Ureter (tissue), 1 donor: ENCODE data around the gene GMPR2. TPM values are rescaled to one million over a fixed set of nuclear protein-coding genes. Genes with fewer than 3 reads are reported as not detected.
A peak's percentile ranks its signal among the peaks of the same experiment; 100 is the strongest.
"Not testable (repeated sequence)": the region's sequence is repeated elsewhere in the genome, so short reads cannot be mapped to it uniquely, and the experiment has no call there.

Experiments used
- DNase-seq: peaks from one replicate; pipeline ENCODE4 v3.0.0-alpha.2; 2020; ENCODE audit warnings: low spot score
- total RNA-seq: library from RNA; stranded (reverse); gene quantifications from one replicate; pipeline ENCODE4 v1.2.4, GENCODE V29; 2023
- donor health status: DM: yes; HTN: yes; CAD: no.

Gene GMPR2
- total RNA-seq, 1 donor from 2014 or later, result 78.7 TPM

GRCh38 chr14:24231263-24232120, 1.2 kb upstream of the GMPR2 start:
- DNase-seq, result no peak

DNA sequence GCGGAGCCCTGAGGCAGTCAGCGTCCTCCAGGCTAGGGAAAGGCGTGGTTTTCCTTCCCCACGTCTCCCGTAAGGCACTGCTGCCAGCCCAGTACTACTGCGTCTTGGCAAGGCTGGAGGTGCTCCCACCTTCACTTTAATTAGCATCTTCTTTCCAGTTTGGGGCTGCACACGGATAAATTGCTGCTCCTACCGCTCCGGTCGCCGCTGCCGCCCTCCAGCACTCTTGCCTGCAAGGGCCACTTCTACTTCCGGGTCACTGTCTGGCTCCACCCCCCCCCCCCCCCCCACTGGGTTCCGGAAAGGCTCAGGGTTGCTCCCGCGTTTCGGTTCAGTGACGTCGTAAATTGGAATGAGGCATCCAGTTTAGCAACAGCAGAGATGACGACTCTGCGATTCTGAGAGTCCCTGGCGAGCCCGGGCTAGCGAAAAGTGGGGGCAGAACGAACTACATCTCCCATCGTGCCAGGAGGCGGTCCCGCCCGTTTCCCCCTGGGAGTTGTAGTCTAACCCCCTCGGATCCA, 546 bp upstream of the GMPR2 start, which contains the start of gene NEDD8:
Gene NEDD8, minus strand, starts transcription at position 247 of the 524 bp plus-strand sequence. Its CDS starts 100 bp downstream, at position 147.
- DNase-seq, result peak; percentile 95

DNA sequence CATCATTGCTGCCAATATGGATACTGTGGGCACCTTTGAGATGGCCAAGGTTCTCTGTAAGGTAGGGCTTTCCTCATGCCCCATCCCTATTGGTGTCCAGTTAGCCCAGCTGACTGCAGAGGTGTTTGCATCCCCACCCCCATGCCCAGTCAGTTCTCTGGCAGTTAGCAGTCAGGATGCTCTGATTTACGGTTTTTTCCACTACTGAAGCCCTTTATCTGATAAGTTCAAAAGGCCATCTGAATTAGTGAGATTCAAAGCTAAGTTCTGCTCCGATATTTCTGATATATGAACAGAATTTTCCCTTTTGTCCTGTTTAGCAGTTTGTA, 773 bp downstream of the GMPR2 start:
- DNase-seq, result no peak

GRCh38 chr14:24234095-24235005, 1.6 kb downstream of the GMPR2 start:
- no peak for DNase-seq

- no peak for DNase-seq
Observed at GRCh38 chr14:24235804-24236688, 3.3 kb downstream of the GMPR2 start.

GRCh38 chr14:24236689-24237462, 4.1 kb downstream of the GMPR2 start:
- no peak for DNase-seq

DNA sequence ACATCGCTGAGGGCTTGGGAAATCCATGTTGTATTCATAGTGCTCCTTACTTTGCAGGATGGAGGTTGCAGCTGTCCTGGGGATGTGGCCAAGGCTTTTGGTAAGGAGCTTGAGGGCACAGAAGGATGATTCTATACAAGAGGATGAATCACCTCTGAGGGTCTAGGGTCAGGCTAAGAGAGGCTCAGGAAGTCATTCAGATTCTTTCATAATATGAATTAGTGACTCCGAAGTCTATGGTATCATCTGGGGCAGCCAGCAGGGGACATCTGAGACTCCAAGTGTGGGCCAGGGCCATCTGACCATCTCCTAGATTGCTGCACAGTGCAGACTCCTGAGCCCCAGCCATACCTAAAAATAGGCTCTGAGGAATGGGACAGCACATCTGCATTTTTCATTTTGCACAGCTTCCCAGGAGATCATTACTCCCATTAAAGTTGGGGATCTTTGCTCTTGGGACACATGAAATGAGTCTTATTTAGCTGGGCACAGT, 4.8 kb downstream of the GMPR2 start:
- DNase-seq, result no peak

- DNase-seq, result no peak
Observed at GRCh38 chr14:24238123-24238522, 5.4 kb downstream of the GMPR2 start.

GRCh38 chr14:24238527-24239037, 5.9 kb downstream of the GMPR2 start:
- DNase-seq, result no peak

- no peak for DNase-seq
Observed at GRCh38 chr14:24240110-24240918, 7.6 kb downstream of the GMPR2 start.

- DNase-seq, result peak; percentile 94
Observed at GRCh38 chr14:24241829-24242443, 9.2 kb downstream of the GMPR2 start.

DNA sequence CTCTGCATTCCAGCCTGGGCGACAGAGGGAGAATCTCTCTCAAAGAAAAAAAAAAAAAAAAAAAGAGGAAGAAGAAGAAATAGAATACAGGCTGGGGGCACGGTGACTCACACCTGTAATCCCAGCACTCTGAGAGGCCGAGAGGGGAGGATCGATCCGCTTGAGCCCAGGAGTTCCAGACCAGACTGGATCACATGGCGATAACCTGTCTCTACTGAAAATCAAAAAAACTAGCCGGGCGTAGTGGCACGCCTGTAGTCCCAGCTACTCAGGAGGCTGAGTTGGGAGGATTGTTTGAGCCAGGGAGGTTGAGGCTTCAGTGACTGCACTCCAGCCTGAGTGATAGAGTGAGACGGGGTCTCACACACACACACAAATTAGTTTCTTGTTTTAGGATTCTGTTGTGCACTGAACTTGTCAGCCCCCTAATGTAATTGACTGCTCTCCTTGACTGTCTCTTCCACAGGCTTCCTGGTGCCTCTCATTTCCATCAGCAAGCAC, 10.7 kb downstream of the GMPR2 start:
- DNase-seq, result no peak

DNA sequence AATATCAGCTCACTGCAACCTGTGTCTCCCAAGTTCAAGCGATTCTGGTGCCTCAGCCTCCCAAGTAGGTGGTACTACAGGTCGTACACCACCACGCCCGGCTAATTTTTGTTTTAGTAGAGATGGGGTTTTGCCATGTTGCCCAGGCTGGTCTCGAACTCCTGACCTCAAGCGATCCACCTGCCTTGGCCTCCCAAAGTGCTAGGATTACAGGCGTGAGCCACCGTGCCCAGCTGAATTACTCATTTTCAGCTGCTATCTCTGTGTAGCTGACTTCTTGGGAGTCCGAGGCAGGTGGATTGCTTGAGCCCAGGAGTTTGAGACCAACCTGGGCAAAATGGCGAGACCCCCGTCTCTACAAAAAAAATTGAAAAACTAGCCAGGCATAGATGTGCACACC, 12.6 kb downstream of the GMPR2 start:
- not testable (repeated sequence) for DNase-seq

DNA sequence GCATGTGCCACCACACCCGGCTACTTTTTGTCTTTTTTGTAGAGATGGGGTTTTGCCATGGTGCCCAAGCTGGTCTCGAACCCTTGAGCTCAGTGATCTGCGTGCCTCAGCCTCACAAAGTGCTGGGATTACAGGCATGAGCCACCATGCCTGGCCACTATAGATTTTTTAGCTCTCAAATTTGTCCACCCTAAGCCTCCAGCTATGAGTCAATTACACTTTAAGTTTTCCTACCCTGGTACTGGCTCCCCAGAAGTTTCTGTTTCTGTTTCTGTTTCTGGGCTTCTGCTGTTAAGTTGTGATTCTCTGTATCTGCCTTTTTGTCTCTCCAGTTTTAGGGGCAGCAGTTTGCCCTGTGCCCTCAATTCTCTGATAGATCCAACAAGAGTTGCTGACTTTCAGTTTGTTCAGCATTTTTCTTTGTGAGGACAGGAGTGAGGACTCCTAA, 14.1 kb downstream of the GMPR2 start:
- no peak for DNase-seq

DNA sequence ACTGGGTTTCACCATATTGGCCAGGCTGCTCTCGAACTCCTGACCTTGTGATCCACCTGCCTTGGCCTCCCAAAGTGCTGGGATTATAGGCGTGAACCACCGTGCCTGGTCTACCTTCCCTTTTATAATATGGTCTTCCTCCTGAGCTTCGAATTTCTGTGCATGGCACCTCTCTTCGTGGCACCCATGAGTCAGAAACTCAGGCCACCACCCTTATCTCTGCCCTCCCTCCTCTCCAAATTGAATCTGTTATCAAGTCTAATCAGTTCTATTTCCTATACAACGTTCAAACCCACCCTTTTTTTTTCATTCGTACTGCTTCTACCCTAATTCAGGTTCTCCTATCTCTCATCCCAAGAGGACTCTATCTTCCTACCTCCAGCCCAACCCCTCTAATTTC, 14.7 kb downstream of the GMPR2 start:
- DNase-seq, result no peak

GRCh38 chr14:24249230-24250021, 16.7 kb downstream of the GMPR2 start:
- DNase-seq, result no peak

- DNase-seq, result no peak
Observed at GRCh38 chr14:24250354-24250753, 17.6 kb downstream of the GMPR2 start.

DNA sequence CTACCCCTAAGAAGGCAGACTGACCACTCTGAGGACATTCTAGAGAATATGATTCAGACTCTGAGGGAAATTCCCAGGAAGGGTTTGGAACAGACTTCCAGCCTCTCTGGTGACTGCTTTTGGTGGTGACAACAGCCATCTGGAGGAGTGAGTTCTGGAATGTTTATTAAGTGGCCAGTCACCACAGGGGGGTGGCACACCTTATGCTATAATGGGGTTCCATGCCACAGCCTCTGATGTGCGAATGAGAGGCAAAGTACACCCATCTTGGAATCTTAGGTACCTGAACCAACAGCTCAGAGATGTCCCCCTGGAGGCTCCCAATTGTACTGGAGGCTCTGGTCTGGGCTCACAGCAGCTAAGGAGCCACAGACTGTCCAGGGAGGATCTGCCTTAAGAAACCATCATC, 19.2 kb downstream of the GMPR2 start:
- DNase-seq, result no peak
